GM18505 (cell line): ENCODE data around the gene BSN.
"Not testable (repeated sequence)": the region's sequence is repeated elsewhere in the genome, so short reads cannot be mapped to it uniquely, and the experiment has no call there.

Source experiments
- ATAC-seq: cut with Tn5 transposase; IDR thresholded peaks from one replicate; pipeline ENCODE4 v1.9.1; 2021; ENCODE audit not compliant: unreplicated experiment
- POLR2A ChIP-seq: IDR thresholded peaks from 4 replicates; pipeline ENCODE4 v1.6.1; 2011; ENCODE audit warnings: borderline replicate concordance; ENCODE audit not compliant: insufficient read depth, insufficient read length; ENCODE audit errors: extremely low read depth

Gene BSN

DNA sequence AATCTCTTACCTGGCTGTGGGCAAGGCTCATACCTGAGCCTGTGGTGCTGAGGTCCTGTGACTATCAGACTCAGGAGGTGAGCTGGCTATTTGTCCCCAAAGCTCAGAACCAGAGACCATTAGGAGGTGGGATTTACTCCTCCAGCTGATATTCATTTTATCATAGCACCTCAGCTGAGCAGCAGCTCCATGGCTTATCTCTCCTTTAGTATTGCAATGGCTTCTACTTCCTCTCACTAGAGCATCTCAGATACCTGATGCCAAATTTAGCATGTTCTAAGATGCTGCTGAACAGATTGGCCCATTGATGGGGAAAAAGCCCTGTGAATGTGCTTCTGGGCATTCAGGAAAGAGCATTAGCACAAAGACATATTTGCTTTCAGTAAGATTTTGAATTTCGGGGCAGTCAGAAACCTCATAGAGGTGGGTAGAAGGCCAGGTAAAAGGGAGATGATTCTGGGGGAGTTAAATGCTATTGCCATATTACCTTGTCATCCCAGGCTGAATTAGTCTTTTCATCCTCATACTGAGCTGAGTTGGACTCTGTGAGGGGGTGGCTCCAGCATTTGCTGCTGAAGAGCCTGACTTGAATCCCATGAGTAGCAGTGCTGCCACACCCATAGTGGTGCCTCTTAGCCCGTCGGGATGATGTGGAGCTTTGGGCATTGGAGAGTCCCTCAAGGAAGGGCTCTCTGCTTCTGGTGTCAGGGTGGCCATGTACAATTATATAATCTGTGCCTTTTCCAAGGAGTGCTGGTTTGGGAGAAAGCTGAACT, 2.4 kb downstream of the BSN start:
- TF ChIP-seq POLR2A: no peak
- ATAC-seq: no peak

GRCh38 chr3:49563040-49563578, 8.8 kb downstream of the BSN start:
- ATAC-seq: no peak
- TF ChIP-seq POLR2A: no peak

DNA sequence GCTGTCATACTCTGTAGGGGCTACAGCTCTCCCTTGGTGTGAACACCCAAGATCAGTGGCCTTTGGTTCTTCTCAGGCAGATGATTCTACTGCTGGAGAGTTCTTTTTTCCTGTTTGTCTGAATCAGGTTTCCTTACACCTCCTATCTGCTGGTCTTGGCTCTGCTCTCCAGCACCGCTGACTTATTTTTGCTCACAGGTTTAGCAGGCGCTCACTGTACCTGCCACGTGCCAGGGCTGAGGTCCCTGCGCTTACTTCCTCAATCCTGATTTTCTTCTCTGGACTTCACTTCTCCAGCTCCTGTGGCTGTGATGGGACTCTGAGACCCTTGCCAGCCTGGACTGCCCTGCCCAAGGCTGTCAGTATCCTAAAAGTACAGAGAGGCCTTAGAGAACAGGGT, 9.5 kb downstream of the BSN start:
- no peak for TF ChIP-seq POLR2A
- no peak for ATAC-seq

- ATAC-seq: no peak
- TF ChIP-seq POLR2A: no peak
Measured at GRCh38 chr3:49566312-49566711, 12.0 kb downstream of the BSN start.

- no peak for ATAC-seq
- no peak for TF ChIP-seq POLR2A
Measured at GRCh38 chr3:49567406-49567805, 13.1 kb downstream of the BSN start.

GRCh38 chr3:49568965-49569364, 14.7 kb downstream of the BSN start:
- no peak for ATAC-seq

GRCh38 chr3:49570028-49570654, 15.9 kb downstream of the BSN start:
- ATAC-seq: no peak
- no peak for TF ChIP-seq POLR2A

More at GRCh38 chr3:49568965-49569364, 14.7 kb downstream of the BSN start:
- no peak for TF ChIP-seq POLR2A

DNA sequence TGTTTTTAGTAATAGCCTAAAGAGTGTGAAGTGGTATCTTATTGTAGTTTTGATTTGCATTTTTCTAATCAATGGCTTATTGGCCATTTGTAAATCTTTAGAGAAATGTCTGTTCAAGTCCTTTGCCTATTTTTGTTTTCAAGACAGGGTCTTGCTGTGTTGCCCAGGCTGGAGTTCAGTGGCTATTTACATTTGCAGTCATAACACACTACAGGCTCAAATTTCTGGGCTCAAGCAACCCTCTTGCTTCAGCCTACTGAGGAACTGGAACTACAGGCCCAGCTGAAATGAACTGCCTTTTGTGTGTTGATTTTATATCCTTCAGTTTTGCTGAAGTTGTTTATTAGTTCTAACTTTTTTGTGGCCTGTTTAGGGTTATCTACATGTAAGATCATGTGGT, 27.9 kb downstream of the BSN start:
- no peak for ATAC-seq
- TF ChIP-seq POLR2A: no peak

DNA sequence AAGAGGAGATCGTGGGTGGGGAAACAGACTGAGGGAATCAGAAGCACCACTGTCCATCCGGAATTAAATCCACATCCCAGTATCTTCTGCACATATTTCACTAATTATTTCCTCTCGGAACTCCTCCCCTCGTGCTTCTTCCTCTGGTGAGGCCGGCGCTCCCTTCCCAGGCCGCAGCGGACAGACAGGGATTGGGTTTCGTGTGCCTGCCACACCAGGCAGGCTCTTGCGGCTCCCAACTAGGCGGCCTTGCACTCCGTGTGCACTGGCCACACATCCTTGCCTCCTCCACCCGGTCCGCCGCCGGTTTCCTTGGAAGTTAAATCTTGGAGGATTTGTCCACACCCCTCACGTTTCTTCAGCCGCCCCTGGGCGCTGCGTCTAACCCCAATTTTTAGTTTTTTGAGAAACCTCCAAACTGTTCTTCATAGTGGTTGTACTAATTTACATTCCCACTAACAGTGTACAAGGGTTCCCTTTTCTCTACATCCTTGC, 31.0 kb downstream of the BSN start:
- not testable (repeated sequence) for ATAC-seq

- no peak for ATAC-seq
- TF ChIP-seq POLR2A: no peak
Measured at GRCh38 chr3:49591615-49592014, 37.3 kb downstream of the BSN start.

- no peak for TF ChIP-seq POLR2A
- no peak for ATAC-seq
Measured at GRCh38 chr3:49593041-49593440, 38.8 kb downstream of the BSN start.

GRCh38 chr3:49600781-49601180, 46.5 kb downstream of the BSN start:
- ATAC-seq: no peak
- TF ChIP-seq POLR2A: no peak

- no peak for ATAC-seq
- TF ChIP-seq POLR2A: no peak
Measured at GRCh38 chr3:49601358-49602048, 47.2 kb downstream of the BSN start.
